Stimulated activated CD8-positive, alpha-beta memory T cell treated with anti-CD3 and anti-CD28 coated beads, Interleukin-4, amount 100 ng/mL, for 48 hours (primary cell): ENCODE results near the gene MAGEA12.
"Not testable (repeated sequence)": the region's sequence is repeated elsewhere in the genome, so short reads cannot be mapped to it uniquely, and the experiment has no call there.

ENCODE experiments used
- DNase-seq: peaks from one replicate; pipeline ENCODE4 v3.0.0-alpha.2; 2020

The MAGEA12 gene, protein sequence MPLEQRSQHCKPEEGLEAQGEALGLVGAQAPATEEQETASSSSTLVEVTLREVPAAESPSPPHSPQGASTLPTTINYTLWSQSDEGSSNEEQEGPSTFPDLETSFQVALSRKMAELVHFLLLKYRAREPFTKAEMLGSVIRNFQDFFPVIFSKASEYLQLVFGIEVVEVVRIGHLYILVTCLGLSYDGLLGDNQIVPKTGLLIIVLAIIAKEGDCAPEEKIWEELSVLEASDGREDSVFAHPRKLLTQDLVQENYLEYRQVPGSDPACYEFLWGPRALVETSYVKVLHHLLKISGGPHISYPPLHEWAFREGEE

DNA sequence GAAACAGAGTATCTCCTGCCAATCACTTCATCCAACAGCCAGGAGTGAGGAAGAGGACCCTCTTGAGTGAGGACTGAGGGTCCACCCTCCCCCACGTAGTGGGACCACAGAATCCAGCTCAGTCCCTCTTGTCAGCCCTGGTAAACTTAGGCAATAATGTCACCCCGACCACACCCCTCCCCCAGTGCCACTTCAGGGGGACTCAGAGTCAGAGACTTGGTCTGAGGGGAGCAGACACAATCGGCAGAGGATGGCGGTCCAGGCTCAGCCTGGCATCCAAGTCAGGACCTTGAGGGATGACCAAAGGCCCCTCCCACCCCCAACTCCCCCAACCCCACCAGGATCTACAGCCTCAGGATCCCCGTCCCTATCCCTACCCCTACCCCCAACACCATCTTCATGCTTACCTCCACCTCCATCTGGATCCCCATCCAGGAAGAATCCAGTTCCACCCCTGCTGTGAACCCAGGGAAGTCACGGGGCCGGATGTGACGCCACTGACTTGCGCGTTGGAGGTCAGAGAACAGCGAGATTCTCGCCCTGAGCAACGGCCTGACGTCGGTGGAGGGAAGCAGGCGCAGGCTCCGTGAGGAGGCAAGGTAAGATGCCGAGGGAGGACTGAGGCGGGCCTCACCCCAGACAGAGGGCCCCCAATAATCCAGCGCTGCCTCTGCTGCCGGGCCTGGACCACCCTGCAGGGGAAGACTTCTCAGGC lies at the start of gene MAGEA12, which contains the start of gene CSAG1:
Gene MAGEA12, plus strand, starts transcription at position 497 of the 715 bp plus-strand sequence. CDS start 2,405 bp downstream, outside the sequence.
Gene CSAG1, minus strand, starts transcription at position 461 of the 715 bp plus-strand sequence. CDS start 1,261 bp downstream, outside the sequence.
- no peak for DNase-seq

DNA sequence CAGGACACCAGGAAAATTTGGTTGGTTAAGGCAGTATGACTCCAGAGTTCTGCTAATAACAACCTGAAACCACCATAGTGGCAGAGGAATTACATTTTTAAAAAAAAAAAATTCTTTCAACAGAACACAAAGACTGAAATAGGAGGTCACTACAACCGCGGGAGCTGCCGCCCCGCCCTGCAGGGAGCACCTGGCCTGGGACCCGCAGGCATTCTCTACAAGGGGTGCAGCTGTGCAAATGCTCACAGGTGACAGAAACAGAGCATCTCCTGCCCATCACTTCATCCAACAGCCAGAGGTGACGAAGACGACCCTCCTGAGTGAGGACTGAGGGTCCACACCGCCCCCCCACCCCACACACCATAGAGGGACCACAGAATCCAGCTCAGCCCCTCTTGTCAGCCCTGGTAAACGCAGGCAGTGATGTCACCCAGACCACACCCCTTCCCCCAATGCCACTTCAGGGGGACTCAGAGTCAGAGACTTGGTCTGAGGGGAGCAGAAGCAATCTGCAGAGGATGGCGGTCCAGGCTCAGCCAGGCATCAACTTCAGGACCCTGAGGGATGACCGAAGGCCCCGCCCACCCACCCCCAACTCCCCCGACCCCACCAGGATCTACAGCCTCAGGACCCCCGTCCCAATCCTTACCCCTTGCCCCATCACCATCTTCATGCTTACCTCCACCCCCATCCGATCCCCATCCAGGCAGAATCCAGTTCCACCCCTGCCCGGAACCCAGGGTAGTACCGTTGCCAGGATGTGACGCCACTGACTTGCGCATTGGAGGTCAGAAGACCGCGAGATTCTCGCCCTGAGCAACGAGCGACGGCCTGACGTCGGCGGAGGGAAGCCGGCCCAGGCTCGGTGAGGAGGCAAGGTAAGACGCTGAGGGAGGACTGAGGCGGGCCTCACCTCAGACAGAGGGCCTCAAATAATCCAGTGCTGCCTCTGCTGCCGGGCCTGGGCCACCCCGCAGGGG lies 35.3 kb upstream of the MAGEA12 start, which contains the start of gene MAGEA3:
Gene MAGEA3, plus strand, starts transcription at position 843 of the 980 bp plus-strand sequence. CDS start 2,039 bp downstream, outside the sequence.
- DNase-seq = not testable (repeated sequence)

DNA sequence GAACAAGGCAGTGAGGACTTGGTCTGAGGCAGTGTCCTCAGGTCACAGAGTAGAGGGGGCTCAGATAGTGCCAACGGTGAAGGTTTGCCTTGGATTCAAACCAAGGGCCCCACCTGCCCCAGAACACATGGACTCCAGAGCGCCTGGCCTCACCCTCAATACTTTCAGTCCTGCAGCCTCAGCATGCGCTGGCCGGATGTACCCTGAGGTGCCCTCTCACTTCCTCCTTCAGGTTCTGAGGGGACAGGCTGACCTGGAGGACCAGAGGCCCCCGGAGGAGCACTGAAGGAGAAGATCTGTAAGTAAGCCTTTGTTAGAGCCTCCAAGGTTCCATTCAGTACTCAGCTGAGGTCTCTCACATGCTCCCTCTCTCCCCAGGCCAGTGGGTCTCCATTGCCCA lies 33.2 kb upstream of the MAGEA12 start:
- not testable (repeated sequence) for DNase-seq

DNA sequence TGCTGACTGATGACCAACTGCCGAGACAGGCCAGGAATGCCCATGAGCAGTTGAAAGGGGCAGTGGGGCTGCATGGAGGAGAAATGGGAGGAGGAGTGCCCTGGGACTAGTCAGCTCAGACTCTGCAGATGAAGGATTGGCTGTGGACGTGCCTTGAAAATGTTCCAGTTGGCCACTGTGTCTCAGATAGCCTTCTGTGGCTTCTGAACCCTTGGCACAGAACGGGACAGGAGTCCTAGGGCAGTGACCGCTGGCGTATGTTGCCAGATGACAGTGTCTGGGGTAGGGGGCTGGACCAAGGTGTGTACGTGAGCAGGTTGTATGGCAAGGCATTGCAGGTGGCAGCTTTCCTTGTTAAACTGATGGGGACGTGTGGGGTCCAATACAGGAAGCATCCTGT lies 27.1 kb upstream of the MAGEA12 start:
- DNase-seq = not testable (repeated sequence)

DNA sequence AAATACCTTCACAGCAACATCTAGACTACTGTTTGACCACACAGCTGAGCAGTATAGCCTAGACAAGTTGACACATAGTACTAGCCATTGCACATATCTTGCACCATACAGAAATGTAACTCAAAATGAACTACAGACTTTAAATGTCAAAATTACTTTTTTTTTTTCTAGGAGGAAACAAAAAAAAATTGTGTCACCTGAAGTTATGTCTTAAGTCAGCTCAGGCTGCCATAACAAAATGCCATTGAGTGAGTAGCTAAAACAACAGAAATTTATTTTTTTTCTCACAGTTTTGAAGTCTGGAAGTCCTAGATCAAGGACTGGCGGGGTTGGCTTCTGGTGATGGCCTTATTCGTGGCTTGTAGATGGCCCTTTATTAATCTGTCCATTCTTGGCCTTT lies 24.4 kb upstream of the MAGEA12 start, which contains the start of gene CSAG2:
Gene CSAG2, minus strand, starts transcription at position 101 of the 400 bp plus-strand sequence. CDS start 161 bp downstream, outside the sequence.
- not testable (repeated sequence) for DNase-seq

DNA sequence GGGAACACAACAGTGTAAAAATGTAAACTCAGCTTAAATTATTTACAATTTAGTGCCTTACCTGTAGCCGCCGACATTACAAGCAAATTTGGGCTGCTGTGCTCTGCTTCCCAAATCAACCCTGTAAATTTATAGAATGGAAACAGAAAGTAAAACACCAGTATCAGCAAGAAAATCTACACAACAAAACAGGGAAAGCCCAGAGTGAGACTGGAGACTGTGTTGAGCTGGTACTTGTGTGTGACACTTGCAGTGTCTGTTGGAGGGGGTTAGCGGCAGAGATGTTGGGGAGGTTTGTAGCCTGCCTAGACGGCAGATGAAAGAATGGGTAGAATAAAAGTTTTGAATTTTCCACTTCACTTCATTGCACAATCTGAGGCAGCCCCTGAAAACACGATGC lies 20.4 kb upstream of the MAGEA12 start:
- not testable (repeated sequence) for DNase-seq

DNA sequence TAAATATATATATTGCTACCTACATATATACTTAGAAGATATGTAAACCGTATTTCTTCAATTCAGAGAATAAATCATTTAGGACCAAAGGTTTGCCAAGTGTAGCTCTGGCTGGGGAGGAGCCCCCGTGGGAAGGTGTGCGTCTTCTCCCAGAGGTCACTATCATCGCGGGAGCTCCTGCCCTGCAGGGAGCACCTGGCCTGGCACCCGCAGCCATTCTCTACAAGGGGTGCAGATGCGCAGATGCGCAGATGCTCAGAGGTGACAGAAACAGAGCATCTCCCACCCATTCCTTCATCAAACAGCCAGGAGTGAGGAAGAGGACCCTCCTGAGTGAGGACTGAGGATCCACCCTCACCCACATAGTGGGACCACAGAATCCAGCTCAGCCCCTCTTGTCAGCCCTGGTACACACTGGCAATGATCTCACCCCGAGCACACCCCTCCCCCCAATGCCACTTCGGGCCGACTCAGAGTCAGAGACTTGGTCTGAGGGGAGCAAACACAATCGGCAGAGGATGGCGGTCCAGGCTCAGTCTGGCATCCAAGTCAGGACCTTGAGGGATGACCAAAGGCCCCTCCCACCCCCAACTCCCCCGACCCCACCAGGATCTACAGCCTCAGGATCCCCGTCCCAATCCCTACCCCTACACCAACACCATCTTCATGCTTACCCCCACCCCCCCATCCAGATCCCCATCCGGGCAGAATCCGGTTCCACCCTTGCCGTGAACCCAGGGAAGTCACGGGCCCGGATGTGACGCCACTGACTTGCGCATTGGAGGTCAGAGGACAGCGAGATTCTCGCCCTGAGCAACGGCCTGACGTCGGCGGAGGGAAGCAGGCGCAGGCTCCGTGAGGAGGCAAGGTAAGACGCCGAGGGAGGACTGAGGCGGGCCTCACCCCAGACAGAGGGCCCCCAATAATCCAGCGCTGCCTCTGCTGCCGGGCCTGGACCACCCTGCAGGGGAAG lies 19.5 kb upstream of the MAGEA12 start, which contains the start of gene MAGEA2B:
Gene MAGEA2B, plus strand, starts transcription at position 814 of the 973 bp plus-strand sequence. CDS start 2,479 bp downstream, outside the sequence.
- DNase-seq = not testable (repeated sequence)

DNA sequence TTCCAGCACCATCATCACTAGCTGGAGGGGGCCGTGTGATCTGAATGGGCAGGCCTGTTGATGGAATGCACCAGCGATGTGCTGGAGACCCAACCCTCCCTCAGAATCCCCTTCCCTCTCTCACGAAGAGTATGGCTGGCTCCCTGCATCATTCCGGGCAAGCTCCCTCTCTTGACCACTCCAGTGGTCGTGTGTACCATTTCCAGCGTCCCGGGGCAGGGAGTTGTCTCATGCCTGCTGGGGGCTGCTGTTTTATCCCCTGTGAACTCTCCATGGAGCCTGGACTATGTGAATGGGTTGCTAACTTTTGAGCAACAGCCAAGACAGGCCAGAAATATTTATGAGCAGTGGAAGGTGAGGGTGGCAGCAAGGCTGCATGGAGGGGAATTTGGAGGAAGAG lies 8.1 kb upstream of the MAGEA12 start:
- no peak for DNase-seq

DNA sequence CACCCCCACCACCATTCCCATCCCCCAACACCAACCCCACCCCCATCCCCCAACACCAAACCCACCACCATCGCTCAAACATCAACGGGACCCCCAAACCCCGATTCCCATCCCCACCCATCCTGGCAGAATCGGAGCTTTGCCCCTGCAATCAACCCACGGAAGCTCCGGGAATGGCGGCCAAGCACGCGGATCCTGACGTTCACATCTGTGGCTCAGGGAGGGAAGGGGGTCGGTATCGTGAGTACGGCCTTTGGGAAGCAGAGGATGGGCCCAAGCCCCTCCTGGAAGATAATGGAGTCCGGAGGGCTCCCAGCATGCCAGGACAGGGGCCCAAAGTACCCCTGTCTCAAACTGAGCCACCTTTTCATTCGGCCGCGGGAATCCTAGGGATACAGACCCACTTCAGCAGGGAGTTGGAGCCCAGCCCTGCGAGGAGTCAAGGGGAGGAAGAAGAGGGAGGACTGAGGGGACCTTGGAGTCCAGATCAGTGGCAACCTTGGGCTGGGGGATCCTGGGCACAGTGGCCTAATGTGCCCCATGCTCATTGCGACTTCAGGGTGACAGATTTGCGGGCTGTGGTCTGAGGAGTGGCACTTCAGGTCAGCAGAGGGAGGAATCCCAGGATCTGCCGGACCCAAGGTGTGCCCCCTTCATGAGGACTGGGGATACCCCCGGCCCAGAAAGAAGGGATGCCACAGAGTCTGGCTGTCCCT lies 744 bp downstream of the MAGEA12 start:
- DNase-seq = not testable (repeated sequence)

DNA sequence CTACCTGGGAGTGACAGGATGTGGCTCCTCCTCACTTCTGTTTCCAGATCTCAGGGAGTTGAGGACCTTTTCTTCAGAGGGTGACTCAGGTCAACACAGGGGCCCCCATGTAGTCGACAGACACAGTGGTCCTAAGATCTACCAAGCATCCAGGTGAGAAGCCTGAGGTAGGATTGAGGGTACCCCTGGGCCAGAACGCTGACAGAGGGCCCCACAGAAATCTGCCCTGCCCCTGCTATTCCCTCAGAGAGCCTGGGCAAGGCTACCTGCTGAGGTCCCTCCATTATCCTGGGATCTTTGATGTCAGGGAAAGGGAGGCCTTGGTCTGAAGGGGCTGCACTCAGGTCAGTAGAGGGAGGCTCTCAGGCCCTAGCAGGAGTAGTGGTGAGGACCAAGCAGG lies 1.5 kb downstream of the MAGEA12 start:
- no peak for DNase-seq

DNA sequence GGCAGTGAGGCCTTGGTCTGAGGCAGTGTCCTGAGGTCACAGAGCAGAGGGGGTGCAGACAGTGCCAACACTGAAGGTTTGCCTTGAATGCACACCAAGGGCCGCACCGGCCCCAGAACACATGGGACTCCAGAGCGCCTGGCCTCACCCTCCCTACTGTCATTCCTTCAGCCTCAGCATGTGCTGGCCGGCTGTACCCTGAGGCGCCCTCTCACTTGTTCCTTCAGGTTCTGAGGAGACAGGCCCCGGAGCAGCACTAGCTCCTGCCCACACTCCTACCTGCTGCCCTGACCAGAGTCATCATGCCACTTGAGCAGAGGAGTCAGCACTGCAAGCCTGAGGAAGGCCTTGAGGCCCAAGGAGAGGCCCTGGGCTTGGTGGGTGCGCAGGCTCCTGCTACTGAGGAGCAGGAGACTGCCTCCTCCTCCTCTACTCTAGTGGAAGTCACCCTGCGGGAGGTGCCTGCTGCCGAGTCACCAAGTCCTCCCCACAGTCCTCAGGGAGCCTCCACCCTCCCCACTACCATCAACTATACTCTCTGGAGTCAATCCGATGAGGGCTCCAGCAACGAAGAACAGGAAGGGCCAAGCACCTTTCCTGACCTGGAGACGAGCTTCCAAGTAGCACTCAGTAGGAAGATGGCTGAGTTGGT lies 2.4 kb downstream of the MAGEA12 start:
- no peak for DNase-seq

DNA sequence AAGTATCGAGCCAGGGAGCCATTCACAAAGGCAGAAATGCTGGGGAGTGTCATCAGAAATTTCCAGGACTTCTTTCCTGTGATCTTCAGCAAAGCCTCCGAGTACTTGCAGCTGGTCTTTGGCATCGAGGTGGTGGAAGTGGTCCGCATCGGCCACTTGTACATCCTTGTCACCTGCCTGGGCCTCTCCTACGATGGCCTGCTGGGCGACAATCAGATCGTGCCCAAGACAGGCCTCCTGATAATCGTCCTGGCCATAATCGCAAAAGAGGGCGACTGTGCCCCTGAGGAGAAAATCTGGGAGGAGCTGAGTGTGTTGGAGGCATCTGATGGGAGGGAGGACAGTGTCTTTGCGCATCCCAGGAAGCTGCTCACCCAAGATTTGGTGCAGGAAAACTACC lies 3.0 kb downstream of the MAGEA12 start:
- not testable (repeated sequence) for DNase-seq

DNA sequence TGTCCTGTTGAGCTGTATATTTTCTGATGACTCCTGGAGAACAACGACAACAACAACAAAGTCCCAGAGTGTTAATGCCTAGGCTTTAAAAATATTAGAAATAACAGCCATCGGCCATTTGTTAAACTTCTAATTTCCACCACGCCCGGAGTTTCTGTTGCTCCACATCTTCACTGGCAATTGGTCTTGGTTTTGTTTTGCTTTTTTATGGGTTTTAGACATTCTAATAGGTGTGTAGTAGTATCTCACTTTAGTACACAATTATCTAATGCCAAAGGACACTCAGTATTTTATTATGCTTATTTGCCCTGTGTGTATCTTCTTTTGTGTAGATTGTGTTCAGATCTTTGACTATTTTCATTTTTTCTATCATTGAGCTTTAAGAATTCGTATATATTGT lies 5.0 kb downstream of the MAGEA12 start:
- no peak for DNase-seq

DNA sequence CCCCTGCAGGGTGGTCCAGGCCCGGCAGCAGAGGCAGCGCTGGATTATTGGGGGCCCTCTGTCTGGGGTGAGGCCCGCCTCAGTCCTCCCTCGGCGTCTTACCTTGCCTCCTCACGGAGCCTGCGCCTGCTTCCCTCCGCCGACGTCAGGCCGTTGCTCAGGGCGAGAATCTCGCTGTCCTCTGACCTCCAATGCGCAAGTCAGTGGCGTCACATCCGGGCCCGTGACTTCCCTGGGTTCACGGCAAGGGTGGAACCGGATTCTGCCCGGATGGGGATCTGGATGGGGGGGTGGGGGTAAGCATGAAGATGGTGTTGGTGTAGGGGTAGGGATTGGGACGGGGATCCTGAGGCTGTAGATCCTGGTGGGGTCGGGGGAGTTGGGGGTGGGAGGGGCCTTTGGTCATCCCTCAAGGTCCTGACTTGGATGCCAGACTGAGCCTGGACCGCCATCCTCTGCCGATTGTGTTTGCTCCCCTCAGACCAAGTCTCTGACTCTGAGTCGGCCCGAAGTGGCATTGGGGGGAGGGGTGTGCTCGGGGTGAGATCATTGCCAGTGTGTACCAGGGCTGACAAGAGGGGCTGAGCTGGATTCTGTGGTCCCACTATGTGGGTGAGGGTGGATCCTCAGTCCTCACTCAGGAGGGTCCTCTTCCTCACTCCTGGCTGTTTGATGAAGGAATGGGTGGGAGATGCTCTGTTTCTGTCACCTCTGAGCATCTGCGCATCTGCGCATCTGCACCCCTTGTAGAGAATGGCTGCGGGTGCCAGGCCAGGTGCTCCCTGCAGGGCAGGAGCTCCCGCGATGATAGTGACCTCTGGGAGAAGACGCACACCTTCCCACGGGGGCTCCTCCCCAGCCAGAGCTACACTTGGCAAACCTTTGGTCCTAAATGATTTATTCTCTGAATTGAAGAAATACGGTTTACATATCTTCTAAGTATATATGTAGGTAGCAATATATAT lies 20.4 kb downstream of the MAGEA12 start, which contains the start of gene MAGEA2:
Gene MAGEA2, minus strand, starts transcription at position 157 of the 965 bp plus-strand sequence. CDS start 2,479 bp downstream, outside the sequence.
- DNase-seq = not testable (repeated sequence)

DNA sequence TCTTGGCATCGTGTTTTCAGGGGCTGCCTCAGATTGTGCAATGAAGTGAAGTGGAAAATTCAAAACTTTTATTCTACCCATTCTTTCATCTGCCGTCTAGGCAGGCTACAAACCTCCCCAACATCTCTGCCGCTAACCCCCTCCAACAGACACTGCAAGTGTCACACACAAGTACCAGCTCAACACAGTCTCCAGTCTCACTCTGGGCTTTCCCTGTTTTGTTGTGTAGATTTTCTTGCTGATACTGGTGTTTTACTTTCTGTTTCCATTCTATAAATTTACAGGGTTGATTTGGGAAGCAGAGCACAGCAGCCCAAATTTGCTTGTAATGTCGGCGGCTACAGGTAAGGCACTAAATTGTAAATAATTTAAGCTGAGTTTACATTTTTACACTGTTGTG lies 21.3 kb downstream of the MAGEA12 start:
- not testable (repeated sequence) for DNase-seq

DNA sequence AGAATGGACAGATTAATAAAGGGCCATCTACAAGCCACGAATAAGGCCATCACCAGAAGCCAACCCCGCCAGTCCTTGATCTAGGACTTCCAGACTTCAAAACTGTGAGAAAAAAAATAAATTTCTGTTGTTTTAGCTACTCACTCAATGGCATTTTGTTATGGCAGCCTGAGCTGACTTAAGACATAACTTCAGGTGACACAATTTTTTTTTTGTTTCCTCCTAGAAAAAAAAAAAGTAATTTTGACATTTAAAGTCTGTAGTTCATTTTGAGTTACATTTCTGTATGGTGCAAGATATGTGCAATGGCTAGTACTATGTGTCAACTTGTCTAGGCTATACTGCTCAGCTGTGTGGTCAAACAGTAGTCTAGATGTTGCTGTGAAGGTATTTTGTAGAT lies 25.4 kb downstream of the MAGEA12 start, which contains the start of gene CSAG3:
Gene CSAG3, plus strand, starts transcription at position 301 of the 400 bp plus-strand sequence.
- not testable (repeated sequence) for DNase-seq

DNA sequence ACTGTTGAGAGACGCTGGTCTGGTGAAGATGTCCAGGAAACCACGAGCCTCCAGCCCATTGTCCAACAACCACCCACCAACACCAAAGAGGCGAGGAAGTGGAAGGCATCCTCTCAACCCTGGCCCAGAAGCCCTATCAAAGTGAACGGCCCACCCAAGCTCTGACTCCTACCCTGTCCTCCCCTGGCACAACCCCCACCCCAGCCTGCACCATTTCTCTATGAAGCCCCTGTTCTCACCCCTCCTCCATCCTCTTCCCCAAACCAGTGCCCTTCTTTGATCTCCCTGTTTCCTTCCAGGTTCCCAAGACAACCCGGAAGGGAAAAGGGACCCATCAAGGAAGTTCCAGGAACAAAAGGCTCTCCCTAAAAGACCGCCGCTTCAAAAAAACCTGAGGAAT lies 26.0 kb downstream of the MAGEA12 start:
- DNase-seq = not testable (repeated sequence)

DNA sequence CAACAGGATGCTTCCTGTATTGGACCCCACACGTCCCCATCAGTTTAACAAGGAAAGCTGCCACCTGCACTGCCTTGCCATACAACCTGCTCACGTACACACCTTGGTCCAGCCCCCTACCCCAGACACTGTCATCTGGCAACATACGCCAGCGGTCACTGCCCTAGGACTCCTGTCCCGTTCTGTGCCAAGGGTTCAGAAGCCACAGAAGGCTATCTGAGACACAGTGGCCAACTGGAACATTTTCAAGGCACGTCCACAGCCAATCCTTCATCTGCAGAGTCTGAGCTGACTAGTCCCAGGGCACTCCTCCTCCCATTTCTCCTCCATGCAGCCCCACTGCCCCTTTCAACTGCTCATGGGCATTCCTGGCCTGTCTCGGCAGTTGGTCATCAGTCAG lies 28.0 kb downstream of the MAGEA12 start:
- DNase-seq = not testable (repeated sequence)
